HCT116 (cell line): ENCODE data around the gene ENTPD8. TPM values are rescaled to one million over a fixed set of nuclear protein-coding genes. Genes with fewer than 3 reads are reported as not detected.
"Not testable (repeated sequence)": the region's sequence is repeated elsewhere in the genome, so short reads cannot be mapped to it uniquely, and the experiment has no call there.

Source experiments
- ATAC-seq: fragments of 200-7000 bp; cut with Tn5 transposase; 2 replicates; pipeline ENCODE4 v1.9.1; 2020; ENCODE audit warnings: mild to moderate bottlenecking, moderate library complexity
- BruUV-seq: library from RNA; stranded (reverse); fragments of 400-500 nt; replicated peaks from 2 replicates; lab custom pipeline; 2021; lab: Mats Ljungman, UMichigan
- CTCF ChIA-PET: fragments of 300-600 bp; sonication (Branson Sonifier 250); formaldehyde crosslinking; loops from one replicate; lab custom pipeline; 2021; ENCODE audit warnings: antibody characterized with exemption; lab: Charles Lee
- POLR2A ChIA-PET: fragments of 300-600, 350-600 bp; sonication (Branson Sonifier 250); formaldehyde crosslinking; loops from one replicate; lab custom pipeline; 2021; ENCODE audit warnings: antibody characterized with exemption; lab: Charles Lee
- RAD21 ChIA-PET, 2 experiments: fragments of 300-600 bp; sonication (Branson Sonifier 250); formaldehyde crosslinking; loops; one replicate each; lab custom pipeline; 2023; ENCODE audit warnings: low total read pairs in 2 of 2; ENCODE audit not compliant: uncharacterized antibody in 2 of 2, unreplicated experiment in 2 of 2, low non-redundant PET in 1 of 2; lab: Charles Lee
- DNase-seq: peaks from one replicate; pipeline ENCODE4 v3.0.0-alpha.2; 2010; ENCODE audit warnings: low read depth, low spot score
- H2AFZ ChIP-seq: fragments of 200-600 bp; shearing (Covaris generic), sonication (generic); 2 replicates; pipeline ENCODE4 v1.6.1; 2017; ENCODE audit warnings: low read depth, mixed run types, mixed read lengths, antibody characterized with exemption, low read length; ENCODE audit not compliant: poor library complexity, severe bottlenecking
- H3K27ac ChIP-seq: 2 replicates; pipeline ENCODE4 v1.5.1; 2012; ENCODE audit warnings: low read depth, low read length
- H3K27me3 ChIP-seq: fragments of 200-600 bp; sonication (generic); 2 replicates; pipeline ENCODE4 v1.6.1; 2016; ENCODE audit warnings: mixed run types, low read length, mixed read lengths; ENCODE audit not compliant: insufficient read depth
- H3K36me3 ChIP-seq, 2 experiments: fragments of 200-500 bp in 1 of 2; fragments of 200-600 bp in 1 of 2; sonication (Bioruptor generic) in 1 of 2; sonication (generic) in 1 of 2; 2 replicates each; pipeline versions ENCODE4 v1.5.1 to v1.6.1; 2014 to 2016; ENCODE audit warnings: low read length in 2 of 2, inconsistent platforms in 1 of 2, mixed read lengths in 1 of 2, mixed run types in 1 of 2; ENCODE audit not compliant: insufficient read depth in 2 of 2, control insufficient read depth in 1 of 2
- H3K4me1 ChIP-seq, 2 experiments: fragments of 200-600 bp in 1 of 2; sonication (generic) in 1 of 2; 2 replicates each; pipeline versions ENCODE4 v1.5.1 to v1.6.1; 2012 to 2017; ENCODE audit warnings: low read length in 2 of 2, inconsistent platforms in 1 of 2, mild to moderate bottlenecking in 1 of 2, mixed read lengths in 1 of 2, mixed run types in 1 of 2, moderate library complexity in 1 of 2; ENCODE audit not compliant: insufficient read depth in 2 of 2, control insufficient read depth in 1 of 2
- H3K4me2 ChIP-seq: fragments of 200-600 bp; sonication (generic); 2 replicates; pipeline ENCODE4 v1.6.1; 2017; ENCODE audit warnings: mixed run types, low read length, mixed read lengths
- H3K4me3 ChIP-seq, 2 experiments: fragments of 200-600 bp in 1 of 2; sonication (generic) in 1 of 2; replicated peaks in 1 of 2; 2 replicates each; pipeline ENCODE4 v1.5.1; 2011 to 2016; ENCODE audit warnings: low read length in 2 of 2, control low read depth in 1 of 2, low read depth in 1 of 2, mild to moderate bottlenecking in 1 of 2, mixed read lengths in 1 of 2, mixed run types in 1 of 2
- H3K79me2 ChIP-seq: fragments of 200-600 bp; sonication (generic); 2 replicates; pipeline ENCODE4 v1.6.1; 2017; ENCODE audit warnings: mild to moderate bottlenecking, mixed run types, low read length, moderate library complexity, mixed read lengths; ENCODE audit not compliant: insufficient read depth
- H3K9ac ChIP-seq: fragments of 200-600 bp; sonication (generic); 2 replicates; pipeline ENCODE4 v1.6.1; 2016; ENCODE audit warnings: low read length, mixed read lengths
- H3K9me2 ChIP-seq: fragments of 200-600 bp; sonication (generic), shearing (Covaris generic); 2 replicates; pipeline ENCODE4 v1.6.1; 2017; ENCODE audit warnings: mixed run types, mild to moderate bottlenecking, moderate library complexity; ENCODE audit not compliant: insufficient read depth
- H3K9me3 ChIP-seq, 2 experiments: fragments of 200-500 bp in 1 of 2; fragments of 200-600 bp in 1 of 2; sonication (Bioruptor generic) in 1 of 2; sonication (generic) in 1 of 2; 2 replicates each; pipeline ENCODE4 v1.6.1; 2014 to 2017; ENCODE audit warnings: low read length in 2 of 2, mixed read lengths in 2 of 2, inconsistent platforms in 1 of 2, low read depth in 1 of 2, mild to moderate bottlenecking in 1 of 2, mixed run types in 1 of 2, moderate library complexity in 1 of 2; ENCODE audit not compliant: control insufficient read depth in 1 of 2, insufficient read depth in 1 of 2
- H4K20me1 ChIP-seq: fragments of 200-600 bp; sonication (generic), shearing (Covaris generic); 2 replicates; pipeline ENCODE4 v1.6.1; 2017; ENCODE audit warnings: mixed run types, mild to moderate bottlenecking, moderate library complexity; ENCODE audit not compliant: insufficient read depth
- CEBPB ChIP-seq: IDR thresholded peaks from 2 replicates; pipeline ENCODE4 v1.6.1; 2012; ENCODE audit warnings: low read depth
- EZH2phosphoT487 ChIP-seq: fragments of 200-600 bp; IDR thresholded peaks from 2 replicates; pipeline ENCODE4 v1.6.1; 2018; ENCODE audit warnings: antibody characterized with exemption, borderline replicate concordance
- POLR2A ChIP-seq: IDR thresholded peaks from 2 replicates; pipeline ENCODE4 v1.7.0; 2011; ENCODE audit warnings: borderline replicate concordance; ENCODE audit not compliant: insufficient read depth, insufficient read length; ENCODE audit errors: extremely low read depth
- intact Hi-C: fragments of 100-400 bp; cut with micrococcal nuclease; formaldehyde crosslinking; loops from 2 replicates; pipeline ENCODE4 v1.10.0; 2022
- total RNA-seq: library from RNA; stranded (reverse); gene quantifications from one replicate; pipeline ENCODE4 v1.2.1, GENCODE V29; 2021; ENCODE audit not compliant: unreplicated experiment
- TF ChIP-seq, protein P1 (sequence below), 3 experiments: fragments of 200-600 bp in 1 of 3; sonication (generic) in 1 of 3; IDR thresholded peaks in 2 of 3; conservative IDR thresholded peaks in 1 of 3; 2 replicates each; pipeline ENCODE4 v1.5.1; 2012 to 2017; ENCODE audit warnings: low read depth in 2 of 3, low read length in 2 of 3, antibody characterized with exemption in 1 of 3, borderline replicate concordance in 1 of 3, control low read depth in 1 of 3, mild to moderate bottlenecking in 1 of 3, mixed read lengths in 1 of 3, mixed run types in 1 of 3, moderate library complexity in 1 of 3; ENCODE audit not compliant: insufficient read depth in 1 of 3

ENTPD8 gene
- total RNA-seq, 1 experiment from 2014 or later = 1.7 TPM

DNA sequence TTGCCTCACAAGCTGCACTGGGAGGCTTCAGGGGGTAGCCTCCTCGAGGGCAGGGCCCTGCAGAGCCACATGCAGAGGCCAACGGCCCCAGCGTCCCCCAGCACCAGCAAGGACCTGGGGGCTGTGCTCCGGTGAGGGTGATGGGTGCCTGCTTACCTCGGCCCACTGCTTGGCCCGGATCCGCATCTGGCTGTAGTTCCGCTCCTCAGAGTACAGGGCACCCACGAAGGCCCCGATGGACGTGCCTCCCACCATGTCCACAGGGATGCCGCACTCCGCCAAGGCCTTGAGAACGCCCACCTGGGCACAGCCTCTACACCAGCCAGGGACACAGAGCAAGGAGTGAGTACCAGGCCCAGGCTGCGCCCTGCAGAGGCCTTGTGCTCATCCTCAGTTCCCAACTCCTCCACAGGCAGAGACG is 26.0 kb upstream of the ENTPD8 start:
- Histone ChIP-seq H3K9ac (no peak overlapping the region), H3K36me3 (no peaks in the 10 kb centered on the region), H4K20me1 (no peaks in the 10 kb centered on the region), H2AFZ (no peak overlapping the region), H3K9me2 (no peaks in the 10 kb centered on the region), H3K27me3 (no peaks in the 10 kb centered on the region), H3K27ac (no peak overlapping the region), H3K4me3 (no peak overlapping the region), H3K4me2 (no peak overlapping the region), H3K4me1 (peaks cover 0 to 3% of the 10 kb centered on the region in 2 experiments; a peak in 2 of 4 replicates), H3K79me2 (no peaks in the 10 kb centered on the region), H3K9me3 (no peaks in the 10 kb centered on the region)
- DNase-seq = no peak
- ATAC-seq = no peak
- no TSS peak for BruUV-seq
- TF ChIP-seq CEBPB (no peak), POLR2A (no peak), EZH2phosphoT487 (no peak)
- TF ChIP-seq, protein P1, sequence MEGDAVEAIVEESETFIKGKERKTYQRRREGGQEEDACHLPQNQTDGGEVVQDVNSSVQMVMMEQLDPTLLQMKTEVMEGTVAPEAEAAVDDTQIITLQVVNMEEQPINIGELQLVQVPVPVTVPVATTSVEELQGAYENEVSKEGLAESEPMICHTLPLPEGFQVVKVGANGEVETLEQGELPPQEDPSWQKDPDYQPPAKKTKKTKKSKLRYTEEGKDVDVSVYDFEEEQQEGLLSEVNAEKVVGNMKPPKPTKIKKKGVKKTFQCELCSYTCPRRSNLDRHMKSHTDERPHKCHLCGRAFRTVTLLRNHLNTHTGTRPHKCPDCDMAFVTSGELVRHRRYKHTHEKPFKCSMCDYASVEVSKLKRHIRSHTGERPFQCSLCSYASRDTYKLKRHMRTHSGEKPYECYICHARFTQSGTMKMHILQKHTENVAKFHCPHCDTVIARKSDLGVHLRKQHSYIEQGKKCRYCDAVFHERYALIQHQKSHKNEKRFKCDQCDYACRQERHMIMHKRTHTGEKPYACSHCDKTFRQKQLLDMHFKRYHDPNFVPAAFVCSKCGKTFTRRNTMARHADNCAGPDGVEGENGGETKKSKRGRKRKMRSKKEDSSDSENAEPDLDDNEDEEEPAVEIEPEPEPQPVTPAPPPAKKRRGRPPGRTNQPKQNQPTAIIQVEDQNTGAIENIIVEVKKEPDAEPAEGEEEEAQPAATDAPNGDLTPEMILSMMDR (IDR thresholded peaks at IDR 0.05 in 2 of 3, conservative IDR thresholded peaks at IDR 0.05 in 1 of 3; ENCODE audit: borderline replicate concordance in 1 of 3, insufficient read depth in 1 of 3, low read depth in 2 of 3, low read length in 2 of 3) = no peak
- intact Hi-C loops = no loop called here
- POLR2A ChIA-PET = no interaction called here
- RAD21 ChIA-PET = no interaction called here
- CTCF ChIA-PET = no interaction called here

DNA sequence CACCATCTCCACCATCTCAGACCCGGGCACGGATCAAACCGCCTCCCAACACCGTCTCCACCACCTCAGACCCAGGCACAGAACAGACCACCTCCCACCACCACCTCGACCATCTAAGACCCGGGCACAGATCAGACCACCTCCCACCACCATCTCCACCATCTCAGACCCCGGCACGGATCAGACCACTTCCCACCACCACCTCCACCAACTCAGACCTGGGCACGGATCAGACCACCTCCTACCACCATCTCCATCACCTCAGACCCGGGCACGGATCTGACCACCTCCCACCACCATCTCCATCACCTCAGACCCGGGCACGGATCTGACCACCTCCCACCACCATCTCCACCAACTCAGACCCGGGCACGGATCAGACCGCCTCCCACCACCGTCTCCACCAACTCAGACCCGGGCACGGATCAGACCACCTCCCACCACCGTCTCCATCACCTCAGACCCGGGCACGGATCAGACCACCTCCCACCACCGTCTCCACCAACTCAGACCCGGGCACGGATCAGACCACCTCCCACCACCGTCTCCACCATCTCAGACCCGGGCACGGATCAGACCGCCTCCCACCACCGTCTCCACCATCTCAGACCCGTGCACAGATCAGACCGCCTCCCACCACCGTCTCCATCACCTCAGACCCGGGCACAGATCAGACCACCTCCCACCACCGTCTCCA is 25.4 kb upstream of the ENTPD8 start:
- H3K27me3 ChIP-seq, H3K4me3 ChIP-seq, H3K36me3 ChIP-seq, CTCF ChIA-PET, H2AFZ ChIP-seq, POLR2A ChIA-PET, RAD21 ChIA-PET, H3K9ac ChIP-seq, intact Hi-C loops, H3K4me1 ChIP-seq, H4K20me1 ChIP-seq, BruUV-seq, H3K9me2 ChIP-seq, H3K9me3 ChIP-seq, H3K4me2 ChIP-seq, H3K79me2 ChIP-seq, ATAC-seq, DNase-seq, H3K27ac ChIP-seq: not testable (repeated sequence)
